B cell (primary cell): ENCODE measurements around the gene USF1. TPM values are rescaled to one million over a fixed set of nuclear protein-coding genes. Genes with fewer than 3 reads are reported as not detected.

Experiments
- ATAC-seq: fragments of 200-7000 bp; cut with Tn5 transposase; one replicate; pipeline ENCODE4 v1.10.0; 2021; ENCODE audit warnings: low read depth, mild to moderate bottlenecking, moderate number of reproducible peaks, moderate library complexity
- CTCF ChIA-PET: fragments of 350-600 bp; sonication (Branson Sonifier 250); formaldehyde crosslinking; loops from one replicate; lab custom pipeline; 2021; ENCODE audit warnings: antibody characterized with exemption, inconsistent platforms; lab: Charles Lee
- POLR2A ChIA-PET: fragments of 350-600 bp; sonication (Branson Sonifier 250); formaldehyde crosslinking; loops from one replicate; lab custom pipeline; 2021; ENCODE audit warnings: antibody characterized with exemption; lab: Charles Lee
- DNase-seq: peaks from one replicate; pipeline ENCODE4 v3.0.0; 2013
- H2AFZ ChIP-seq: 2 replicates; pipeline ENCODE4 v1.6.1; 2012; ENCODE audit warnings: mild to moderate bottlenecking, low read depth, low read length; ENCODE audit not compliant: insufficient read depth, poor library complexity, severe bottlenecking
- H3K27ac ChIP-seq, 2 donors: 1 replicate in 1 of 2; 2 replicates in 1 of 2; pipeline ENCODE4 v1.5.1; 2012 to 2013; ENCODE audit warnings: low read length in 2 of 2, mild to moderate bottlenecking in 2 of 2, moderate library complexity in 1 of 2
- H3K27me3 ChIP-seq, 4 experiments: fragments of 200-600 bp in 1 of 4; sonication (generic) in 1 of 4; replicated peaks in 1 of 4; 1 replicate in 2 of 4; 2 replicates in 2 of 4; pipeline versions ENCODE4 v1.6.1 to v1.7.0; 2013 to 2016; ENCODE audit warnings: low read length in 3 of 4, mild to moderate bottlenecking in 2 of 4, mixed read lengths in 1 of 4, moderate library complexity in 1 of 4; ENCODE audit not compliant: insufficient read depth in 4 of 4, control insufficient read depth in 3 of 4; ENCODE audit errors: control extremely low read depth in 1 of 4
- H3K36me3 ChIP-seq, 2 experiments: replicated peaks in 1 of 2; 1 replicate in 1 of 2; 2 replicates in 1 of 2; pipeline versions ENCODE4 v1.6.1 to v1.7.1; 2013; ENCODE audit warnings: low read length in 1 of 2; ENCODE audit not compliant: insufficient read depth in 2 of 2, control insufficient read depth in 1 of 2; ENCODE audit errors: control extremely low read depth in 1 of 2, extremely low read depth in 1 of 2
- H3K4me1 ChIP-seq, 2 donors: fragments of 200-600 bp in 1 of 2; sonication (generic) in 1 of 2; 1 replicate in 1 of 2; 2 replicates in 1 of 2; pipeline versions ENCODE4 v1.5.1 to v1.6.1; 2013 to 2017; ENCODE audit warnings: low read length in 2 of 2; ENCODE audit not compliant: control insufficient read depth in 2 of 2, insufficient read depth in 2 of 2
- H3K4me2 ChIP-seq: replicated peaks from 2 replicates; pipeline ENCODE3; 2012; ENCODE audit warnings: mild to moderate bottlenecking, low read depth, low read length; ENCODE audit not compliant: poor library complexity, severe bottlenecking
- H3K4me3 ChIP-seq, 5 experiments: fragments of 200-600 bp in 1 of 5; sonication (generic) in 1 of 5; 1 replicate in 3 of 5; 2 replicates in 2 of 5; pipeline versions ENCODE4 v1.5.1 to v1.7.0; 2011 to 2016; ENCODE audit warnings: low read length in 4 of 5, mild to moderate bottlenecking in 4 of 5, low read depth in 2 of 5, control low read depth in 1 of 5, moderate library complexity in 1 of 5; ENCODE audit not compliant: insufficient read depth in 1 of 5; ENCODE audit errors: control extremely low read depth in 1 of 5, extremely low read depth in 1 of 5
- H3K79me2 ChIP-seq: fragments of 200-600 bp; sonication (generic); one replicate; pipeline ENCODE4 v1.6.0; 2016; ENCODE audit warnings: low read length; ENCODE audit not compliant: control insufficient read depth, insufficient read depth
- H3K9ac ChIP-seq: fragments of 200-600 bp; sonication (generic); 2 replicates; pipeline ENCODE4 v1.6.1; 2017; ENCODE audit warnings: mild to moderate bottlenecking, low read length, moderate library complexity
- H3K9me3 ChIP-seq, 3 donors: one replicate each; pipeline versions ENCODE4 v1.6.1 to v1.7.1; 2013; ENCODE audit warnings: low read length in 2 of 3; ENCODE audit not compliant: control insufficient read depth in 2 of 3, insufficient read depth in 1 of 3; ENCODE audit errors: control extremely low read depth in 1 of 3
- H4K20me1 ChIP-seq: 2 replicates; pipeline ENCODE4 v1.6.0; 2012; ENCODE audit warnings: mild to moderate bottlenecking, low read length; ENCODE audit not compliant: insufficient read depth, control insufficient read depth, poor library complexity, severe bottlenecking
- H3K27ac Mint-ChIP-seq: one replicate; pipeline ENCODE4 v1.8.0; 2021; ENCODE audit warnings: mixed read lengths
- H3K27me3 Mint-ChIP-seq: one replicate; pipeline ENCODE4 v1.8.0; 2021; ENCODE audit warnings: mixed read lengths
- H3K4me1 Mint-ChIP-seq: one replicate; pipeline ENCODE4 v1.8.0; 2021; ENCODE audit warnings: mixed read lengths
- H3K4me3 Mint-ChIP-seq: one replicate; pipeline ENCODE4 v1.8.0; 2021; ENCODE audit warnings: mixed read lengths
- H3K9me3 Mint-ChIP-seq: one replicate; pipeline ENCODE4 v1.8.0; 2022; ENCODE audit warnings: mixed read lengths; ENCODE audit not compliant: insufficient read depth
- CTCF ChIP-seq: fragments of 200-600 bp; IDR thresholded peaks from one replicate; pipeline ENCODE4 v1.8.0; 2022; ENCODE audit warnings: antibody characterized with exemption, mild to moderate bottlenecking
- EZH2 ChIP-seq: IDR thresholded peaks from 2 replicates; pipeline ENCODE4 v1.6.1; 2012; ENCODE audit warnings: borderline replicate concordance, low read depth, mild to moderate bottlenecking, moderate library complexity, low read length; ENCODE audit not compliant: insufficient read depth, poor library complexity, severe bottlenecking
- WGBS: methylation state at CpG from one replicate; pipeline ENCODE4 v1.1.5; 2013; ENCODE audit warnings: missing lambda C conversion rate; ENCODE audit not compliant: insufficient coverage; 5-methylcytosine and 5-hydroxymethylcytosine counted together
- intact Hi-C: fragments of 100-400 bp; cut with micrococcal nuclease; formaldehyde crosslinking; loops from one replicate; pipeline ENCODE4 v1.10.0; 2022
- polyA plus RNA-seq: library from polyadenylated mRNA; depleted of rRNA; stranded (reverse); fragments of >200 nt; gene quantifications from 2 replicates; pipeline ENCODE4 v1.2.3, GENCODE V29; 2012
- total RNA-seq, 2 donors: library from RNA; stranded (reverse); fragments of 120-200 nt in 1 of 2; gene quantifications; 1 replicate in 1 of 2; 2 replicates in 1 of 2; pipeline versions ENCODE4 v1.2.3 to v1.2.4, GENCODE V29; 2013 to 2022

The USF1 gene
- total and polyA plus RNA-seq, 2 donors (not counting 1 experiment from before 2014, with no cell fraction given), result 192 to 249 TPM

- Mint-ChIP-seq H3K9me3 (no peaks in the 10 kb centered on the region), H3K4me3 (no peak overlapping the region), H3K27ac (no peak overlapping the region), H3K4me1 (no peaks in the 10 kb centered on the region), H3K27me3 (peaks cover 7% of the 10 kb centered on the region)
- ATAC-seq (no peak), DNase-seq (no peak)
- H3K9ac ChIP-seq, result no peak overlapping the region
- H3K79me2 ChIP-seq, result no peaks in the 10 kb centered on the region
- no peaks in the 10 kb centered on the region for H3K4me1 ChIP-seq
- H3K9me3 ChIP-seq, result no peaks in the 10 kb centered on the region
- ChIA-PET POLR2A (no interaction called here), CTCF (no interaction called here)
- no peak overlapping the region for H3K4me3 ChIP-seq
- H3K27me3 ChIP-seq, result no peaks in the 10 kb centered on the region
- H2AFZ ChIP-seq, result no peak overlapping the region
- H3K36me3 ChIP-seq, result no peaks in the 10 kb centered on the region
- WGBS, result 80% methylated on average over 5 of the region's 5 CpGs
- intact Hi-C loops, result no loop called here
- no peak overlapping the region for H3K4me2 ChIP-seq
- no peaks in the 10 kb centered on the region for H4K20me1 ChIP-seq
- TF ChIP-seq CTCF, result no peak
- H3K27ac ChIP-seq, result no peak overlapping the region
These were observed 35.7 kb upstream of the USF1 start for GRCh38 chr1:161081519-161081918.

GRCh38 chr1:161080441-161081405 is 34.9 kb upstream of the USF1 start:
- Histone ChIP-seq H3K4me2 (no peak overlapping the region), H3K9ac (no peak overlapping the region), H4K20me1 (no peaks in the 10 kb centered on the region), H3K4me3 (no peak overlapping the region), H3K27me3 (no peaks in the 10 kb centered on the region), H3K79me2 (no peaks in the 10 kb centered on the region), H2AFZ (no peak overlapping the region), H3K27ac (no peak overlapping the region), H3K9me3 (no peaks in the 10 kb centered on the region), H3K4me1 (no peaks in the 10 kb centered on the region), H3K36me3 (no peaks in the 10 kb centered on the region)
- H3K27ac Mint-ChIP-seq, result no peak overlapping the region
- DNase-seq (no peak), ATAC-seq (no peak)
- no peaks in the 10 kb centered on the region for H3K4me1 Mint-ChIP-seq
- H3K9me3 Mint-ChIP-seq, result no peaks in the 10 kb centered on the region
- ChIA-PET POLR2A (no interaction called here), CTCF (no interaction called here)
- H3K4me3 Mint-ChIP-seq, result no peak overlapping the region
- TF ChIP-seq CTCF (no peak), EZH2 (no peak)
- intact Hi-C loops, result no loop called here
- H3K27me3 Mint-ChIP-seq, result peaks cover 4% of the 10 kb centered on the region
- 93% methylated on average over 4 of the region's 5 CpGs for WGBS
